GM18526 (cell line): Measurements from ENCODE around the gene FOXE1.

Experiments used
- POLR2A ChIP-seq: IDR thresholded peaks from 3 replicates; pipeline ENCODE4 v1.6.1; 2011; ENCODE audit not compliant: insufficient read length; ENCODE audit errors: extremely low read depth

The FOXE1 gene

GRCh38 chr9:97873425-97873824 is 20.4 kb downstream of the FOXE1 start:
- no peak for TF ChIP-seq POLR2A

GRCh38 chr9:97873882-97874281 is 20.9 kb downstream of the FOXE1 start:
- no peak for TF ChIP-seq POLR2A

- TF ChIP-seq POLR2A = no peak
Measured at GRCh38 chr9:97874624-97875023, 21.6 kb downstream of the FOXE1 start.

GRCh38 chr9:97875111-97875510 is 22.1 kb downstream of the FOXE1 start:
- TF ChIP-seq POLR2A = no peak

- TF ChIP-seq POLR2A = no peak
Measured at GRCh38 chr9:97876061-97876460, 23.0 kb downstream of the FOXE1 start.

- no peak for TF ChIP-seq POLR2A
Measured at GRCh38 chr9:97880336-97880735, 27.3 kb downstream of the FOXE1 start.

GRCh38 chr9:97889941-97890887 is 37.2 kb downstream of the FOXE1 start:
- no peak for TF ChIP-seq POLR2A

GRCh38 chr9:97891736-97892135 is 38.7 kb downstream of the FOXE1 start:
- TF ChIP-seq POLR2A = no peak

- TF ChIP-seq POLR2A = no peak
Measured at GRCh38 chr9:97892421-97892820, 39.4 kb downstream of the FOXE1 start.

GRCh38 chr9:97895211-97895610 is 42.2 kb downstream of the FOXE1 start:
- TF ChIP-seq POLR2A = no peak

- TF ChIP-seq POLR2A = no peak
Measured at GRCh38 chr9:97895695-97896332, 42.8 kb downstream of the FOXE1 start.

- no peak for TF ChIP-seq POLR2A
Measured at GRCh38 chr9:97900103-97900737, 47.2 kb downstream of the FOXE1 start.

- TF ChIP-seq POLR2A = no peak
Measured at GRCh38 chr9:97900738-97901565, 47.9 kb downstream of the FOXE1 start.

GRCh38 chr9:97903177-97903576 is 50.2 kb downstream of the FOXE1 start:
- no peak for TF ChIP-seq POLR2A

- TF ChIP-seq POLR2A = no peak
Measured at GRCh38 chr9:97904725-97905124, 51.7 kb downstream of the FOXE1 start.
